ENCODE measurements around the gene HTN3.

DNA sequence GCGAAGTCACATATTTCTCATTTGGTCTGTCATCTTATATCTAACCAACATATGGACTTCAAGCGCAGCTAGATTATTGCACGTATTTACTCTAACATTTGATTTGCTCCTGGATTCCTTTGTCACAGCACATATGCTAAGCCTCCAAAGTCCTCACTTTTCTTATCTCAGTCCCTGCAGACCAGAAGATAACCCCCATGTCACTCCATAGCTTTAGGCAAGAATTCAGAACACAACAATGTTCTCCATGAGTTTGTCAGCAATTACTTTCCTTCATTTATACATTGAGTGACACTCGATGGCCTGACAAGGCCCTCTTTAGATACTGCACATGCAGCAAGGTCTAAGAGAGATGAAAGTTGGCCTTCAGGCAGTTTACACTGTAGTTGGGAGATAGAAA, 37.2 kb upstream of the HTN3 start:
- TF ChIP-seq, protein P1, sequence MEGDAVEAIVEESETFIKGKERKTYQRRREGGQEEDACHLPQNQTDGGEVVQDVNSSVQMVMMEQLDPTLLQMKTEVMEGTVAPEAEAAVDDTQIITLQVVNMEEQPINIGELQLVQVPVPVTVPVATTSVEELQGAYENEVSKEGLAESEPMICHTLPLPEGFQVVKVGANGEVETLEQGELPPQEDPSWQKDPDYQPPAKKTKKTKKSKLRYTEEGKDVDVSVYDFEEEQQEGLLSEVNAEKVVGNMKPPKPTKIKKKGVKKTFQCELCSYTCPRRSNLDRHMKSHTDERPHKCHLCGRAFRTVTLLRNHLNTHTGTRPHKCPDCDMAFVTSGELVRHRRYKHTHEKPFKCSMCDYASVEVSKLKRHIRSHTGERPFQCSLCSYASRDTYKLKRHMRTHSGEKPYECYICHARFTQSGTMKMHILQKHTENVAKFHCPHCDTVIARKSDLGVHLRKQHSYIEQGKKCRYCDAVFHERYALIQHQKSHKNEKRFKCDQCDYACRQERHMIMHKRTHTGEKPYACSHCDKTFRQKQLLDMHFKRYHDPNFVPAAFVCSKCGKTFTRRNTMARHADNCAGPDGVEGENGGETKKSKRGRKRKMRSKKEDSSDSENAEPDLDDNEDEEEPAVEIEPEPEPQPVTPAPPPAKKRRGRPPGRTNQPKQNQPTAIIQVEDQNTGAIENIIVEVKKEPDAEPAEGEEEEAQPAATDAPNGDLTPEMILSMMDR (conservative IDR thresholded peaks at IDR 0.05): no peak
- no peak for TF ChIP-seq EZH2 (IDR thresholded peaks at IDR 0.05; ENCODE audit: low read depth)
